RWPE2 (cell line): ENCODE data around the gene ERICH4.

ENCODE experiments used
- ATAC-seq: fragments of 200-7000 bp; cut with Tn5 transposase; 3 replicates; pipeline ENCODE4 v1.9.1; 2021; ENCODE audit warnings: low read depth
- DNase-seq: peaks from one replicate; pipeline ENCODE4 v3.0.0-alpha.2; 2020; ENCODE audit warnings: low spot score
- H3K27ac ChIP-seq: fragments of 450-650 bp; 2 replicates; pipeline ENCODE4 v1.5.1; 2017; ENCODE audit warnings: mild to moderate bottlenecking; ENCODE audit not compliant: poor library complexity, severe bottlenecking
- H3K27me3 ChIP-seq: fragments of 250-450 bp; sonication (Bioruptor Pico); 2 replicates; pipeline ENCODE4 v1.5.1; 2021; ENCODE audit warnings: mild to moderate bottlenecking, moderate library complexity; ENCODE audit not compliant: insufficient read depth, poor library complexity, severe bottlenecking
- H3K36me3 ChIP-seq: fragments of 250-450 bp; sonication (Bioruptor Pico); 2 replicates; pipeline ENCODE4 v1.5.1; 2020; ENCODE audit warnings: low read depth, mild to moderate bottlenecking, moderate library complexity
- H3K4me1 ChIP-seq: fragments of 250-450 bp; sonication (Bioruptor Pico); 2 replicates; pipeline ENCODE4 v1.5.1; 2021; ENCODE audit warnings: mild to moderate bottlenecking, moderate library complexity; ENCODE audit not compliant: insufficient read depth, poor library complexity, severe bottlenecking
- H3K4me3 ChIP-seq: fragments of 250-450 bp; sonication (Bioruptor Pico); 2 replicates; pipeline ENCODE4 v1.5.1; 2021; ENCODE audit warnings: mild to moderate bottlenecking, moderate library complexity; ENCODE audit not compliant: severe bottlenecking
- H3K9me3 ChIP-seq: fragments of 250-450 bp; sonication (Bioruptor Pico); 2 replicates; pipeline ENCODE4 v1.5.1; 2021; ENCODE audit warnings: mild to moderate bottlenecking, moderate library complexity; ENCODE audit not compliant: severe bottlenecking
- CTCF ChIP-seq: fragments of 450-650 bp; IDR thresholded peaks from one replicate; pipeline ENCODE4 v1.5.1; 2017; ENCODE audit warnings: mild to moderate bottlenecking, moderate library complexity; ENCODE audit not compliant: poor library complexity, severe bottlenecking

The ERICH4 gene

GRCh38 chr19:41424335-41425173, 18.4 kb upstream of the ERICH4 start:
- no peak overlapping the region for H3K4me3 ChIP-seq
- no peaks in the 10 kb centered on the region for H3K9me3 ChIP-seq
- TF ChIP-seq CTCF, result no peak
- ATAC-seq (no peak), DNase-seq (no peak)
- no peaks in the 10 kb centered on the region for H3K4me1 ChIP-seq
- H3K27ac ChIP-seq, result no peak overlapping the region
- H3K36me3 ChIP-seq, result peaks cover 14% of the 10 kb centered on the region; the same call in 1 of the 2 replicates
- no peaks in the 10 kb centered on the region for H3K27me3 ChIP-seq

DNA sequence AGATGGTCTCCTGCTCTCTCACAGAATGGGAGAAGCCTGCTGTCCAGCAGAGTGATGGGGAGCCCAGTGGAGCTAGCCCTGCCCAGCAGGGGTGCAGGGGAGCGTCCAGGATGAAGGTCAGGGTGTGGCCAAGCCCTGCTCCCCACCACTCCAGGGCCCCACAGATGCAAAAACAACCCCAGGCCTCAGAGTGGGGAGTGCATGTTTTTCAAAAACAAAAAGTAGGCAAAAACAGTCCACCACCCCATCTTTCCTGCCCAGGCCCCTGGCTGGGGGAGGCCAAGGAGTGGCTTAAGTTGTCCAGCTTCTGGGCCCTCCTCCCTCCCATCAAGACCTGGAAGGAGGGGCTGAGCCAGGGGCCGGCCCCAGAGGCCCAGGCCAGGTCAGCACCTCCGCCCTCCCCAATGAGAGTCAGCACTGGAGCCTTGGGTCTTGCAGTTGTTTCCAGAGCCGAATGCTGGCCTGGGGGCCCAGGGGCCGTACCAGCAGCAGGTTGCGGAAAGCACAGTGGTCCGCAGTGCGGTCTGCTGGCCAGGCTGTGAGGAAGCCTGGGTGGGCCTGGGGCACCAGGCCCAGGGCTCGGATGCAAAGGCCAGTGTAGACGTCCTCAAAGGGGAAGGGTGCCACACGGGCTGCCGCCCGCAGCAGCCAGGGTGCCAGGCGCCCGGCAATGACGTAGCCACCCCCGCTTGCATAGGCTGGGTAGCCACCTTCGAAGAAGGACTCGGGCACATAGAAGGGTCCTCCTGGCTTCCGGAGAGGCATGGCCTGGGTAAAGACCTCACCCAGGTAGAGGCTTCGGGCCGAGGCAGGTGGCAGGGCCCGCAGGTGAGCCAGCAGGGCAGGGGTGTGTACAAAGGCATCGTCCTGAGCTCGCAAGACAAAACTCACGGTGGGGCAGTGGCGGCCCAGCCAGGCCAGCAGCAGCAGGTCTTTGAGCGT, 17.5 kb upstream of the ERICH4 start:
- DNase-seq (no peak), ATAC-seq (no peak)
- Histone ChIP-seq H3K4me1 (no peaks in the 10 kb centered on the region), H3K27me3 (no peaks in the 10 kb centered on the region), H3K9me3 (no peaks in the 10 kb centered on the region), H3K36me3 (peaks cover 9% of the 10 kb centered on the region; the same call in 1 of the 2 replicates), H3K27ac (no peak overlapping the region), H3K4me3 (no peak overlapping the region)
- TF ChIP-seq CTCF, result no peak

DNA sequence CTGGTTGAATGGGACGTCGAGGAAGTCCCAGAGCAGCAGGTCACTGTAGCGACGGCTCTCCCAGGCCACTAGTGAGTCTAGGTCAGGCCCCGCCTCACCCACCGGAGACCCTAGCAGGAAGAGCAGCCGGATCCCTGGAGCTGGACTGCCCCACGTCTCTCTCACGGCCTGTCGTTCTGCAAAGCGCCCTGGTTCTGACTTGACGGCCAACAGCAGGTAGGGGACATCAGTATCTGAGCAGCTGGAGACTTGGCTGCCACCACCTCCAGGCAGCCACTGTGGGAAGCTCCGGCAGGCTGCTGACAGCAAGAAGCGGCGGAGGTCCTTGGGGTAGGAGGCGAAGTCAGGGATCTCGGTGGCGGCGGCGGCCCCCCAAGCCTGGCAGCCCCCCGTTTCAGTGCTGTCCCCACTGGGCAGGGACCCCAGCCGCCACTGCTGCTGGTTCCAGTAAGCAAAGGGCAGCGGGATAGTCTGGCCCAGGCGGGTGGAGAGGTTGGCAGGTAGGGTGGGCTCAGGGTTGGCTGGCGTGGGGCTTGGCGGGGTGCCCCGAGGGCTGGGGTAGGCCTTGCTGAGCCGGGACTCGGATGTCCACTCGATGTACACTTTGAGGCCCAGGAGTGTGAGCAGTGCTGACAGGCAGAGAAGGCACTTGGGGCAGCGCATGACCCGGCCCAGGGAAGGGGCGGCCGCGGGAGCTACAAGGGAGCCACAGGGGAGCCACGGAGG, 16.7 kb upstream of the ERICH4 start:
- H3K27ac ChIP-seq, result no peak overlapping the region
- no peaks in the 10 kb centered on the region for H3K9me3 ChIP-seq
- H3K36me3 ChIP-seq, result peaks cover 11% of the 10 kb centered on the region
- no peaks in the 10 kb centered on the region for H3K4me1 ChIP-seq
- peak overlapping the region; percentile 29 for H3K4me3 ChIP-seq
- ATAC-seq, result peak; percentile 5; the same call in 1 of the 3 replicates
- no peaks in the 10 kb centered on the region for H3K27me3 ChIP-seq
- TF ChIP-seq CTCF, result no peak
- DNase-seq, result no peak

- Histone ChIP-seq H3K27me3 (no peaks in the 10 kb centered on the region), H3K4me1 (no peaks in the 10 kb centered on the region), H3K36me3 (peaks cover 19% of the 10 kb centered on the region), H3K27ac (peak within 1 kb of the TSS; percentile 29), H3K4me3 (peak within 1 kb of the TSS; percentile 29), H3K9me3 (no peaks in the 10 kb centered on the region)
- no peak for TF ChIP-seq CTCF
- ATAC-seq (peak; percentile 92), DNase-seq (peak; percentile 89)
These were observed 15.9 kb upstream of the ERICH4 start, which contains the start of gene B3GNT8 for GRCh38 chr19:41426952-41427646. TSS of gene B3GNT8 (minus strand) at chr19:41427374. CDS start at chr19:41426778, 596 bp downstream.
